OCI-LY7 (cell line): ENCODE results near the gene ITGB8. TPM values are rescaled to one million over a fixed set of nuclear protein-coding genes. Genes with fewer than 3 reads are reported as not detected.
"Not testable (repeated sequence)": the region's sequence is repeated elsewhere in the genome, so short reads cannot be mapped to it uniquely, and the experiment has no call there.

ENCODE experiments used
- BruUV-seq: library from RNA; stranded (reverse); fragments of 400-500 nt; replicated peaks from 2 replicates; lab custom pipeline; 2021; lab: Mats Ljungman, UMichigan
- CTCF ChIA-PET: fragments of 300-600 bp; sonication (Branson Sonifier 250); formaldehyde crosslinking; loops from one replicate; lab custom pipeline; 2022; ENCODE audit warnings: antibody characterized with exemption; ENCODE audit not compliant: unreplicated experiment; lab: Charles Lee
- POLR2A ChIA-PET: fragments of 300-600 bp; sonication (Branson Sonifier 250); formaldehyde crosslinking; loops from one replicate; lab custom pipeline; 2022; ENCODE audit warnings: antibody characterized with exemption; lab: Charles Lee
- DNase-seq: peaks from one replicate; pipeline ENCODE4 v3.0.0-alpha.2; 2015; ENCODE audit warnings: low spot score
- H2AFZ ChIP-seq: fragments of 200-600 bp; sonication (generic), shearing (Covaris generic); 2 replicates; pipeline ENCODE4 v1.6.1; 2014; ENCODE audit warnings: mild to moderate bottlenecking, antibody characterized with exemption, low read length, moderate library complexity
- H3K27ac ChIP-seq: fragments of 200-600 bp; sonication (generic); 2 replicates; pipeline ENCODE4 v1.5.1; 2014; ENCODE audit warnings: mixed run types, low read depth, mild to moderate bottlenecking, moderate library complexity, low read length, inconsistent platforms; ENCODE audit not compliant: poor library complexity, severe bottlenecking
- H3K36me3 ChIP-seq: fragments of 200-600 bp; sonication (generic); 2 replicates; pipeline ENCODE4 v1.6.1; 2014; ENCODE audit warnings: mild to moderate bottlenecking, antibody characterized with exemption, low read length, moderate library complexity, mixed read lengths; ENCODE audit not compliant: insufficient read depth
- H3K4me1 ChIP-seq: fragments of 200-600 bp; sonication (generic); 2 replicates; pipeline ENCODE4 v1.5.1; 2014; ENCODE audit warnings: mild to moderate bottlenecking, low read length; ENCODE audit not compliant: insufficient read depth, poor library complexity, severe bottlenecking
- H3K4me2 ChIP-seq: fragments of 200-600 bp; sonication (generic); 2 replicates; pipeline ENCODE4 v1.6.1; 2014; ENCODE audit warnings: mild to moderate bottlenecking, low read length
- H3K4me3 ChIP-seq: fragments of 200-600 bp; sonication (generic); 2 replicates; pipeline ENCODE4 v1.5.1; 2014; ENCODE audit warnings: mild to moderate bottlenecking, low read depth, low read length; ENCODE audit not compliant: poor library complexity, severe bottlenecking
- H3K79me2 ChIP-seq: fragments of 200-600 bp; sonication (generic); 2 replicates; pipeline ENCODE4 v1.6.1; 2016; ENCODE audit warnings: low read depth, mild to moderate bottlenecking, low read length, moderate library complexity, mixed read lengths; ENCODE audit not compliant: insufficient read depth
- H3K9me2 ChIP-seq: fragments of 200-600 bp; sonication (generic); 2 replicates; pipeline ENCODE4 v1.6.1; 2016; ENCODE audit warnings: mild to moderate bottlenecking, low read length, mixed read lengths; ENCODE audit not compliant: insufficient read depth
- H3K9me3 ChIP-seq: fragments of 200-600 bp; sonication (generic); 2 replicates; pipeline ENCODE4 v1.6.1; 2014; ENCODE audit warnings: mild to moderate bottlenecking, mixed run types, low read length, mixed read lengths
- H4K20me1 ChIP-seq: fragments of 200-600 bp; sonication (generic); 2 replicates; pipeline ENCODE4 v1.6.1; 2014; ENCODE audit warnings: mild to moderate bottlenecking, antibody characterized with exemption, low read length, moderate library complexity, mixed read lengths; ENCODE audit not compliant: insufficient read depth
- EZH2phosphoT487 ChIP-seq: fragments of 200-600 bp; sonication (generic); IDR thresholded peaks from 2 replicates; pipeline ENCODE4 v1.6.1; 2018; ENCODE audit warnings: low read depth, borderline replicate concordance, mild to moderate bottlenecking, mixed run types, antibody characterized with exemption, low read length, moderate library complexity, mixed read lengths
- intact Hi-C: fragments of 100-400 bp; cut with micrococcal nuclease; formaldehyde crosslinking; loops from one replicate; pipeline ENCODE4 v1.10.0; 2022; ENCODE audit not compliant: unreplicated experiment
- total RNA-seq, 2 experiments: library from RNA; depleted of rRNA in 1 of 2; stranded (reverse); fragments of >200 nt in 1 of 2; shearing (Covaris generic) in 1 of 2; gene quantifications; 2 replicates each; pipeline ENCODE4 v1.2.3, GENCODE V29; 2014 to 2022
- TF ChIP-seq, protein P1 (sequence below): fragments of 200-600 bp; sonication (generic); conservative IDR thresholded peaks from 2 replicates; pipeline ENCODE4 v1.5.1; 2014; ENCODE audit warnings: mild to moderate bottlenecking, antibody characterized with exemption, low read length, moderate library complexity, mixed read lengths

ITGB8 gene
- total RNA-seq, 2 experiments from 2014 or later, result not detected

DNA sequence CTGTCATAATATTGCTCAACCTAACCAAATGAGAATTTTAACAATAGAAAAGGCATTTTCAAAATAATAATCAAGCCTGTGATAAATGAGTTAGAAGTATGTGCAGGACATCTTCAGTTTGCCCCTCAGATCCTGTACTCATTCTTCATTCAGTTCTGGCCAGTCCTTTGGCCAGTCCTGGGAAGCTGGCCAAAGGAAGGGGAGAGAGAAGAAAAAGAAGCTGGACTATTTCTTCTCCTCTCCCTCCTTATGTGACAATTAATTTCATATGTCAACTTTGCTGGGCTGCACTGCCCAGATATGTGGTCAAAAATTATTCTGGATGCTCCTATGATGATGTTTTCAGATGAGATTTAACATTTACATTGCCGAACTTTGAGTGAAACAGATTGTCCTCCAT, 31.6 kb upstream of the ITGB8 start:
- BruUV-seq, result no TSS peak
- Histone ChIP-seq H3K4me1 (no peaks in the 10 kb centered on the region), H3K9me3 (no peaks in the 10 kb centered on the region), H3K9me2 (no peaks in the 10 kb centered on the region), H3K4me2 (no peak overlapping the region), H3K36me3 (no peaks in the 10 kb centered on the region), H2AFZ (no peak overlapping the region), H3K79me2 (no peaks in the 10 kb centered on the region), H4K20me1 (no peaks in the 10 kb centered on the region), H3K4me3 (no peak overlapping the region), H3K27ac (no peak overlapping the region)
- CTCF ChIA-PET, result no interaction called here
- POLR2A ChIA-PET, result no interaction called here
- intact Hi-C loops, result no loop called here
- no peak for TF ChIP-seq EZH2phosphoT487
- TF ChIP-seq, protein P1, sequence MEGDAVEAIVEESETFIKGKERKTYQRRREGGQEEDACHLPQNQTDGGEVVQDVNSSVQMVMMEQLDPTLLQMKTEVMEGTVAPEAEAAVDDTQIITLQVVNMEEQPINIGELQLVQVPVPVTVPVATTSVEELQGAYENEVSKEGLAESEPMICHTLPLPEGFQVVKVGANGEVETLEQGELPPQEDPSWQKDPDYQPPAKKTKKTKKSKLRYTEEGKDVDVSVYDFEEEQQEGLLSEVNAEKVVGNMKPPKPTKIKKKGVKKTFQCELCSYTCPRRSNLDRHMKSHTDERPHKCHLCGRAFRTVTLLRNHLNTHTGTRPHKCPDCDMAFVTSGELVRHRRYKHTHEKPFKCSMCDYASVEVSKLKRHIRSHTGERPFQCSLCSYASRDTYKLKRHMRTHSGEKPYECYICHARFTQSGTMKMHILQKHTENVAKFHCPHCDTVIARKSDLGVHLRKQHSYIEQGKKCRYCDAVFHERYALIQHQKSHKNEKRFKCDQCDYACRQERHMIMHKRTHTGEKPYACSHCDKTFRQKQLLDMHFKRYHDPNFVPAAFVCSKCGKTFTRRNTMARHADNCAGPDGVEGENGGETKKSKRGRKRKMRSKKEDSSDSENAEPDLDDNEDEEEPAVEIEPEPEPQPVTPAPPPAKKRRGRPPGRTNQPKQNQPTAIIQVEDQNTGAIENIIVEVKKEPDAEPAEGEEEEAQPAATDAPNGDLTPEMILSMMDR, result no peak
- no peak for DNase-seq

DNA sequence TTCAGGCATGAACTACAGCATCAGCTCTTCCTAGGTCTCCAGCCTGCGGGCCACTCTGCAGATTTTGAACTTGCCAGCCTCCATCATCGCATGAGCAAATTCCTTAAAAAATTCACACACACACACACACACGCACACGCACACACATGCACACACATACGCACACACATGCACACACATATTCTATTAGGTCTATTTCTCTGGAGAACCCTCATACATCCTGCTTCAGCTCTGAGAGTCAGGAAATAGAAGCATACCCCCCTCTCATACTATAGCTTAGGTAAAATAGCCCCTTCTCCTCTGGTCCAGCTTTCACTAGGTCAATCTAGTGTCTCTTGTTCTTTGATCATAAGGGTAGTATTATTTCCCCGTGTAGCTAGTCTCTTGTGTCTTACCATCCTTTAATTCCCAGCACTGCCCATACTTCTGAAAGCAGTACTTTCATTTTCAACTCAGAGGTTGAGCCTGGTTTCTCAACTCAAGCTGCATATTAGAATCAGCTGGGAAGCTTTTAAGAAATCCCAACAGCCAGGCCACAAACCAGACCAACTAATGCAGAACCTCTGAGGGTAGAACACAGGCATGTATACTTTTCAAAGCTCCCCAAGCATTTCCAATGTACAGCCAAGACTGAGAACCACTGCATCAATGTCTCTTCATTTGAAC, 30.9 kb upstream of the ITGB8 start:
- ChIA-PET CTCF (no interaction called here), POLR2A (interaction anchor here (0.8 kb wide), 1 partner anchor 28 kb away, joined by 3 read pairs; no protein-coding TSS in a partner anchor)
- TF ChIP-seq EZH2phosphoT487, result no peak
- TF ChIP-seq, protein P1, result no peak
- Histone ChIP-seq H3K36me3 (no peaks in the 10 kb centered on the region), H3K9me2 (no peaks in the 10 kb centered on the region), H2AFZ (no peak overlapping the region), H4K20me1 (no peaks in the 10 kb centered on the region), H3K4me1 (no peaks in the 10 kb centered on the region), H3K9me3 (no peaks in the 10 kb centered on the region), H3K4me2 (peak overlapping the region; percentile 45; the same call in 1 of the 2 replicates), H3K27ac (no peak overlapping the region), H3K79me2 (no peaks in the 10 kb centered on the region), H3K4me3 (no peak overlapping the region)
- no peak for DNase-seq
- intact Hi-C loops, result no loop called here
- no TSS peak for BruUV-seq

DNA sequence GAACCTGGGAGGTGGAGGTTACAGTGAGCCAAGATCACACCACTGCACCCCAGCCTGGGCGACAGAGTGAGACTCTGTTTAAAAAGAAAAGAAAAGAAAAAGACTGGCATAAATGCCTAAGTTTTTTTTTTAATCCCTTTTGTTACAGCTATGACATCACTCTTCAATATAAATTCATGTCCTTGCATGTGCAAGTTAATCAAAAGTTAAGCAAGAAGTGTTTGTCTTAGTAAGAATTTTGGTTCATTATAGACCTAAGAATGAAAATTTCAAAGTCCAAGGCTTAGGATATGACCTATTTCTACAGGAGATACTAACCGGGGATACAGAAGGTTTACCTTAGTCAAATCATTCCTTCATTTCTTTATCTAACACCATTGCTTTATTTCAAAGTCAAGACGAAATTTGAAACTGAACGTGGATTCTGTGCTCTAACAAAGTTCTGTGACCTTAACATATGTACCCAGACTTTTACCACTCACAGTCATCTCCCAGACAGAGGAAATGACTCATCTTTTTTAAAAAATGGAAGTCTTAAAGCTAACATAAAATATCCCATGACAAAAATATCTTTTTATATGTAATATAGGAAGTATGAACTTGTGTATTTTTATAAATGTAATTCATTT, 29.3 kb upstream of the ITGB8 start:
- BruUV-seq, result no TSS peak
- intact Hi-C loops, result no loop called here
- Histone ChIP-seq H4K20me1 (no peaks in the 10 kb centered on the region), H3K9me2 (no peaks in the 10 kb centered on the region), H3K4me1 (no peaks in the 10 kb centered on the region), H2AFZ (no peak overlapping the region), H3K4me2 (no peak overlapping the region), H3K4me3 (no peak overlapping the region), H3K36me3 (no peaks in the 10 kb centered on the region), H3K9me3 (no peaks in the 10 kb centered on the region), H3K27ac (no peak overlapping the region), H3K79me2 (no peaks in the 10 kb centered on the region)
- POLR2A ChIA-PET, result interaction anchor here (0.6 to 0.8 kb wide), 3 partner anchors 15 to 246 kb away, joined by 3 to 6 read pairs (median 3); no protein-coding TSS in a partner anchor
- CTCF ChIA-PET, result no interaction called here
- TF ChIP-seq, protein P1, result no peak
- TF ChIP-seq EZH2phosphoT487, result no peak
- no peak for DNase-seq

DNA sequence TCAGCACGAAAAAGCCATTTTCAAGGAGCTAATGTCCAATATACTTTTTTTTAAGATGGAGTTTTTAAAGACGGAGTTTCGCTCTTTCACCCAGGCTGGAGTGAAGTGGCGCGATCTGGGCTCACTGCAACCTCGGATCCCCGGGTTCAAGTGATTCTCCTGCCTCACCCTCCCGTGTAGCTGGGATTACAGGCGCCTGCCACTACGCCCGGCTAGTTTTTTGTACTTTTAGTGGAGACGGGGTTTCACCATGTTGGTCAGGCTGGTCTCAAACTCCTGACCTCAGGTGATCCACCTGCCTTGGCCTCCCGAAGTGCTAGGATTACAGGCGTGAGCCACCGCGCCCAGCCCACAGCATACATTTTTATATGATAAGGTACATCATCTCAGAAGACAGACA, 28.4 kb upstream of the ITGB8 start:
- H3K4me3 ChIP-seq, H4K20me1 ChIP-seq, DNase-seq, H3K9me2 ChIP-seq, H3K27ac ChIP-seq, H3K9me3 ChIP-seq, H2AFZ ChIP-seq, H3K4me1 ChIP-seq, H3K4me2 ChIP-seq, H3K36me3 ChIP-seq, CTCF ChIA-PET, BruUV-seq, intact Hi-C loops, H3K79me2 ChIP-seq: not testable (repeated sequence)
- POLR2A ChIA-PET, result interaction anchor here (0.6 kb wide), 1 partner anchor 1663 kb away, joined by 3 read pairs; no protein-coding TSS in a partner anchor
